ENCODE data around the gene SEZ6L.
"Not testable (repeated sequence)": the region's sequence is repeated elsewhere in the genome, so short reads cannot be mapped to it uniquely, and the experiment has no call there.

SEZ6L gene

DNA sequence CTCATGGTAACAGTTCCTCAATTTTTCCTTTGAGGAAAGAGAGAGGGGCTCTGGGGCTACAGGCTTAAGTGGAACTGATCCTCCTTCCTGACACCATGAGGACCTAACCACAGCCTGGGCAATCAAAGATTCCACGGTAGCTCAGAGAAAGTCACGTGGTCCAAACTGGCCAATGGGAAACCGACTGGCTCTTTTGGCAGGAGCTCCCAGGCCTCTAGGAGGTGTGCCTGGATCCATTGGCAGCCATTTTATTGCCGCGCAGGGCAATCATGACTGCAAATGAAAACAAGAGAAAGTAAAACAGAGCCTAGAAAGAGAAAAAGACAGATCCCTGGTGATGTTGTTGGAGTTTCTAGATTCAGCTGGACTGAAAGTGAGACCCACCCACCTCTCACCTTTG is 232.5 kb downstream of the SEZ6L start:
- Histone ChIP-seq H3K9me3 (ENCODE audit: low read depth, low read length) (no peaks in the 10 kb centered on the region), H3K4me3 (no peak overlapping the region), H3K27ac (no peak overlapping the region), H3K36me3 (ENCODE audit: insufficient read depth, low read length) (no peaks in the 10 kb centered on the region), H3K9ac (ENCODE audit: insufficient read length) (no peak overlapping the region)
- no peak for TF ChIP-seq FOXP2 (optimal IDR thresholded peaks at IDR 0.05; ENCODE audit: control extremely low read depth, extremely low read length, insufficient read depth)
- TF ChIP-seq POLR2AphosphoS5 (IDR thresholded peaks at IDR 0.05; ENCODE audit: borderline replicate concordance, low read depth, low read length): no peak
- no peak for TF ChIP-seq EZH2 (IDR thresholded peaks at IDR 0.05)
- no peak for DNase-seq (ENCODE audit: low read depth, low spot score)

DNA sequence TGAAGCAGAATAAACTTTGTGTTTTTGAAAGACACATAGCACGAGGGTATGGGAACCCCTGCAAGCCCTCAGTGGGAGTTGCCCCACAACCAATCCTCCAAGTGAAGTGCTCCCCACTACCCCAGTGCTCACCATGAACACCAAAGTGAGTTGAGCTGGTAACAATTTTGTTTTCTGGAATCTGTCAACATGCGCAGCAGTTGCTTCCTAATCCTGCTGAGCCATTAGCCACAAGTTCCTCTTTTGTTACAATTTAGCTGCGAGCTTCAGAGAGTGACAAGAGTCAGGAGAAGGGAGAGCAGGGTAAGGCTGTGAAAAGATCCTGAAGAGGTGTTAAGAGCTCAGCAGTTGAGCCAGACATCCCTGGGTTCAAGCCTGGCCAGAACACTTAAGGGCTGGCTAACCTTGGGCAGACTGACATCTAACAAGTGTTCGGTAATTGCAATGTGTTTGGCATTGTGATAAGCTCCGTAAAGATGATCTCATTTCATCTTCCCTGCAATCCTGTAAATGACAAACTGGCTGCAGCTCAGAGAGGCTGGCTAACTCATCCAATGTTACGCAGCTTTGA is 235.7 kb downstream of the SEZ6L start:
- H3K27ac ChIP-seq: no peak overlapping the region
- no peak overlapping the region for H3K9ac ChIP-seq (ENCODE audit: insufficient read length)
- DNase-seq (ENCODE audit: low read depth, low spot score): no peak
- H3K36me3 ChIP-seq (ENCODE audit: insufficient read depth, low read length): no peaks in the 10 kb centered on the region
- H3K9me3 ChIP-seq (ENCODE audit: low read depth, low read length): no peaks in the 10 kb centered on the region
- no peak overlapping the region for H3K4me3 ChIP-seq
- no peak for TF ChIP-seq FOXP2 (optimal IDR thresholded peaks at IDR 0.05; ENCODE audit: control extremely low read depth, extremely low read length, insufficient read depth)
- no peak for TF ChIP-seq POLR2AphosphoS5 (IDR thresholded peaks at IDR 0.05; ENCODE audit: borderline replicate concordance, low read depth, low read length)
- no peak for TF ChIP-seq EZH2 (IDR thresholded peaks at IDR 0.05)

DNA sequence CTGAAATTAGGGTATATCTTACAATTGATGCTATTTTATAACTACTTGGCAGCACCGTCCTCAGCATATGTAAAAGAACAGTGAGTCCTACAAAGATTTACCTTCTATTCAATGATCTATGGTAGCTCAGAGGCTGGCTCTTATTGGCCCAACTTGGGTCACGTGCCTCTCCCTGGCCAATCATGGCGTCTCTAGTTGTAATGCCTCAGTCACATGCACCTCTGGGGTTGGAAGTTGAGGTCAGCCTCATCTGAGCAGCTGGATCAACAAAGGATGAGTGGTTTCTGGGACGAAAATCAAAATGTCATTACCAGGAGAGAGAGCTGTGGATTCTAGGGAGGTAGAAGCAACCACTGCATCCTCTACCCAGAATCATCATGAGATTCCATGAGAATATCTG is 236.9 kb downstream of the SEZ6L start:
- TF ChIP-seq FOXP2 (optimal IDR thresholded peaks at IDR 0.05; ENCODE audit: control extremely low read depth, extremely low read length, insufficient read depth): no peak
- TF ChIP-seq EZH2 (IDR thresholded peaks at IDR 0.05): no peak
- no peak for TF ChIP-seq POLR2AphosphoS5 (IDR thresholded peaks at IDR 0.05; ENCODE audit: borderline replicate concordance, low read depth, low read length)
- Histone ChIP-seq H3K36me3 (ENCODE audit: insufficient read depth, low read length) (no peaks in the 10 kb centered on the region), H3K27ac (no peak overlapping the region), H3K9me3 (ENCODE audit: low read depth, low read length) (no peaks in the 10 kb centered on the region), H3K9ac (ENCODE audit: insufficient read length) (no peak overlapping the region), H3K4me3 (no peak overlapping the region)
- no peak for DNase-seq (ENCODE audit: low read depth, low spot score)

DNA sequence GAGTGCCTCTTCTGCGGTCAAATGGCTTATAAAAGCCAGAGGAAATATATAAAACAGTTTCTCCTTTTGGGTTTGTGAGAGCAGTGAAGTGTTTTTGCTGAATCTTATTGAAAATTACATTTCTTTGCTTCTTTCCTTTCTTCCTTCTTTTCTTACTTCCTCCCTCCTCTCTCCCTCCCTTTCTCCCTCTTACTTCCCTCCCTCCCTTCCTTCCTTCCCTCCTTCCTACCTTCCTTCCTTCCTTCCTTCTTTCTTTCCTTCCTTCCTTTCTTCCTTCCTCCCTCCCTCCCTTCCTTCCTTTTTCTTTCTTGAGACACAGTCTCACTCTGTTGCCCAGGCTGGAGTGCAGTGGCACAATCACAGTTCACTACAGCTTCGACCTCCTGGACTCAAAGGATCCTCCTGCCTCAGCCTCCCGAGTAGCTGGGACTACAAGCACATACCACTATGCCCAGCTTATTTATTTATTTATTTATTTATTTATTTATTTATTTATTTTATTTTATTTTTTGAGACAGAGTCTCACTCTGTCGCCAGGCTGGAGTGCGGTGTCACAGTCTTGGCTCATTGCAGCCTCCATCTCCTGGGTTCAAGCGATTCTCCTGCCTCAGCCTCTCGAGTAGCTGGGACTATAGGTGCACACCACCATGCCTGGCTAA is 239.4 kb downstream of the SEZ6L start:
- not testable (repeated sequence) for H3K9ac ChIP-seq (ENCODE audit: insufficient read length); DNase-seq (ENCODE audit: low read depth, low spot score); H3K9me3 ChIP-seq (ENCODE audit: low read depth, low read length); H3K27ac ChIP-seq; H3K4me3 ChIP-seq; H3K36me3 ChIP-seq (ENCODE audit: insufficient read depth, low read length)

DNA sequence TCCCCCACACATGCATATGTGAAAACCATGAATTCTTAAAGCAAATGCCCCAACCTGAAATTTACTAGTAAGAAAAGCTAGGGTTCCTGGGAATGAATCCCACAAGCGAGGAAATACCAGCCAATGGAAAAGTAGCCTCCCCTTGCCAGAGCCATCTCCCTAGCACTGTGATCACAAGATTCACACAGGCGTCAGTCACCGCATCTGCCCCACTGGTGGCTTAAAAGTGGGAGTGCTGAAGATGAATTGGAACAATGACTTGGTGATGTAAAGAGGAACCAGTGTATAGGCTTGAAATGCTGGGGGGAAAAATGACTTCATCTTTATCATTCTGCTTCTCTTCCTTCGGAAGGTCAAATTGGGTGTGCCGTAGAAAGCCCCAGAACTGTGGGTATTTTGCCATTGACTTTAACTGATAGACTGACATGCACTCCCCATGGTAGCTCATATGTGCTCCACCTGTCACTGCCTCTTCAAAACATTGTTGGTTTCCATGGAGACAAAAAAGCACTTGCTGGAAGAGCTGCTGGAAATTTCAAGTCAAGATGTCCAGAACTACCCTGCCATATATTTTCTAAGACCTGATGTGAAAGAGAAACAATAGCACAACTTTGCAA is 240.6 kb downstream of the SEZ6L start:
- no peak for DNase-seq (ENCODE audit: low read depth, low spot score)
- H3K4me3 ChIP-seq: no peak overlapping the region
- H3K9me3 ChIP-seq (ENCODE audit: low read depth, low read length): no peaks in the 10 kb centered on the region
- H3K27ac ChIP-seq: no peak overlapping the region
- no peaks in the 10 kb centered on the region for H3K36me3 ChIP-seq (ENCODE audit: insufficient read depth, low read length)
- TF ChIP-seq POLR2AphosphoS5 (IDR thresholded peaks at IDR 0.05; ENCODE audit: borderline replicate concordance, low read depth, low read length) (no peak), EZH2 (IDR thresholded peaks at IDR 0.05) (no peak), FOXP2 (optimal IDR thresholded peaks at IDR 0.05; ENCODE audit: control extremely low read depth, extremely low read length, insufficient read depth) (no peak)
- H3K9ac ChIP-seq (ENCODE audit: insufficient read length): no peak overlapping the region

DNA sequence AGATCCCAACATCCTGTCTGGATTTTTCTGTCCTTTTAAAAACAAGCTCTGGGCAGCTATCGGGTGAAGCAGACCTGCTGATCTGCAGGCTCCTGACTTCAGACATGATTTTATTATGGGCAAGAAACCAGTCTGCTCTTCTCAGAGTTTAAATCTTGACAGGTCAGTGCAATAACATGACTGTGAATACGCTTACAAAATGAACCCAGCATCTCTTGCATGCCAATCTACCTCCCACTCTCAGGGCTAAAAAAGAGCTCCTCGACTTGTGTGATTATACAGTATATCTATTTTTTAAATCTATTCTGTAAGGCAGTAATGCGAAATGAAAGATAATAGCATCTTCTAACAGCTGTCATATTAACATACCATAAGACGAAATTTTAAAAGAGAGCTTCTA is 241.1 kb downstream of the SEZ6L start:
- TF ChIP-seq POLR2AphosphoS5 (IDR thresholded peaks at IDR 0.05; ENCODE audit: borderline replicate concordance, low read depth, low read length): no peak
- TF ChIP-seq FOXP2 (optimal IDR thresholded peaks at IDR 0.05; ENCODE audit: control extremely low read depth, extremely low read length, insufficient read depth): no peak
- TF ChIP-seq EZH2 (IDR thresholded peaks at IDR 0.05): no peak
- Histone ChIP-seq H3K9ac (ENCODE audit: insufficient read length) (no peak overlapping the region), H3K4me3 (no peak overlapping the region), H3K27ac (no peak overlapping the region), H3K36me3 (ENCODE audit: insufficient read depth, low read length) (no peaks in the 10 kb centered on the region), H3K9me3 (ENCODE audit: low read depth, low read length) (no peaks in the 10 kb centered on the region)
- DNase-seq (ENCODE audit: low read depth, low spot score): no peak

DNA sequence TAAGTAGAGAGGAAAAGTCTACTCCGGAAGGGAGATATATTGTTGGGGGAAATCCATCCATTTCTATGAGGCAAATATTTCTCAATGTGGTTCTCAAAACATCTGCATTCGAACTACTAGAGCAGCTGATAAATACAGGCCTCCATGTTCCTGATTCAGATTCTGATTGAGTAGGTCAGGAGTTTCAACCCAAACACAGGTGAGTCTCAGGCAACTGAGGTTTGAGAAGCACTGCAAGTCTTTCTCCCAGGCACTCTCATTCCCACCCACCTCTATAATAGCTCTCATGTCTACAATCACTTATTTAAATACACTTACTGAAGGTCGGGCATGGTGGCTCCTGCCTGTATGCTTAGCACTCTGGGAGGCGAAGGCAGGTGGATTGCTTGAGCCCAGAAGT is 245.1 kb downstream of the SEZ6L start:
- no peak overlapping the region for H3K27ac ChIP-seq
- H3K9me3 ChIP-seq (ENCODE audit: low read depth, low read length): no peaks in the 10 kb centered on the region
- no peak for DNase-seq (ENCODE audit: low read depth, low spot score)
- H3K9ac ChIP-seq (ENCODE audit: insufficient read length): no peak overlapping the region
- TF ChIP-seq EZH2 (IDR thresholded peaks at IDR 0.05) (no peak), POLR2AphosphoS5 (IDR thresholded peaks at IDR 0.05; ENCODE audit: borderline replicate concordance, low read depth, low read length) (no peak), FOXP2 (optimal IDR thresholded peaks at IDR 0.05; ENCODE audit: control extremely low read depth, extremely low read length, insufficient read depth) (no peak)
- no peaks in the 10 kb centered on the region for H3K36me3 ChIP-seq (ENCODE audit: insufficient read depth, low read length)
- no peak overlapping the region for H3K4me3 ChIP-seq

DNA sequence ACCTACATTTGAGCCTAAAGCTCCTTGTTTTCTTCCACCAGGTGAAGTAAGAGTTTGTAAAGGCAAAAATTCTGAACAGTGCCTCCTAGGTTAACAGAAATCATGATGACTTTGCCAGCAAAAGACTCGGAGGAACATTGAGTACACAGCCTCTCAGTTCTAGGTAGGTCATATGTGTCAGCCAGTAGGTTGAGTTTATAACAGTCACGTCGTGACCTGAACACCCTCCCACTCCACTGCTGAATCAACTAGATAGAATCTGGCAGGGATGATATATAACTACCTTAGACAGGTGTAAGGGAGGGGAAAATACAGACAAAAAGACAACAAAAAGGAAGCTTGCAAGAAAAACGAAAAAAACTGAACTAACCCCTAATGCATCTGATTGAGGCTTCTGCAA is 247.0 kb downstream of the SEZ6L start:
- Histone ChIP-seq H3K9me3 (ENCODE audit: low read depth, low read length) (no peaks in the 10 kb centered on the region), H3K36me3 (ENCODE audit: insufficient read depth, low read length) (no peaks in the 10 kb centered on the region), H3K4me3 (no peak overlapping the region), H3K9ac (ENCODE audit: insufficient read length) (no peak overlapping the region), H3K27ac (no peak overlapping the region)
- no peak for TF ChIP-seq EZH2 (IDR thresholded peaks at IDR 0.05)
- no peak for TF ChIP-seq POLR2AphosphoS5 (IDR thresholded peaks at IDR 0.05; ENCODE audit: borderline replicate concordance, low read depth, low read length)
- TF ChIP-seq FOXP2 (optimal IDR thresholded peaks at IDR 0.05; ENCODE audit: control extremely low read depth, extremely low read length, insufficient read depth): no peak
- DNase-seq (ENCODE audit: low read depth, low spot score): no peak
